ENCODE measurements around the gene ODC1.

DNA sequence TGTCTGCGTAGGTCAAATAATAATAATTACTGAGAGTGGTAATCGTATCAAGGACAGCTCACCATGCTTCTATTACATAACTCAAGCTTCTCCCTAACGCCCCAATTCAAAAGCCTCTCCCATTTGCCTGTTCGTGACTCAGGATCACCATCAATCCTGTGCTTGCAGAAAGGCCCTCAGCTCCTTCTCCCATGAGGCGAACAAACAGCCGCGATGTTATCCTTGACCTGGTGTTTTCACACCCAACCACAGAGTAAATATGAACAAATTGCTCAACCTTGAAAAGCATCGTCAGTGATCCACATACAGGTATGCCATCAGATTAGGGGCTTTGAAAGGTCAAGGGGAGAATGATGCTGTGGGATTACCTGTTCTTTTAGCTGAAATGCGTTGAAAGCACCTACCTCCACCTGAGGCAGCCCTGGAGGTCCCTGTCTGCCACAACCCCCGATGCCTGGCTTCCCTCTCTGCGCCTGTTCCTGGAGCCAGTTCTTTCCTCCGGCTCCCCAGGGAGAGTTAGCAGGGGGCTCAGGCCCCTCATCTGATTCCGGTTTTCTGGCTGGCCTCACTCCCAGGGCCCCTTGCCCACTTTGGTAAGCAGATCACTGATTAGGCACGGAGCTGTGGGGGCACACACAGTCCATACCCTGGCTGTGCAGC, 39.1 kb upstream of the ODC1 start:
- TF ChIP-seq, protein P1, sequence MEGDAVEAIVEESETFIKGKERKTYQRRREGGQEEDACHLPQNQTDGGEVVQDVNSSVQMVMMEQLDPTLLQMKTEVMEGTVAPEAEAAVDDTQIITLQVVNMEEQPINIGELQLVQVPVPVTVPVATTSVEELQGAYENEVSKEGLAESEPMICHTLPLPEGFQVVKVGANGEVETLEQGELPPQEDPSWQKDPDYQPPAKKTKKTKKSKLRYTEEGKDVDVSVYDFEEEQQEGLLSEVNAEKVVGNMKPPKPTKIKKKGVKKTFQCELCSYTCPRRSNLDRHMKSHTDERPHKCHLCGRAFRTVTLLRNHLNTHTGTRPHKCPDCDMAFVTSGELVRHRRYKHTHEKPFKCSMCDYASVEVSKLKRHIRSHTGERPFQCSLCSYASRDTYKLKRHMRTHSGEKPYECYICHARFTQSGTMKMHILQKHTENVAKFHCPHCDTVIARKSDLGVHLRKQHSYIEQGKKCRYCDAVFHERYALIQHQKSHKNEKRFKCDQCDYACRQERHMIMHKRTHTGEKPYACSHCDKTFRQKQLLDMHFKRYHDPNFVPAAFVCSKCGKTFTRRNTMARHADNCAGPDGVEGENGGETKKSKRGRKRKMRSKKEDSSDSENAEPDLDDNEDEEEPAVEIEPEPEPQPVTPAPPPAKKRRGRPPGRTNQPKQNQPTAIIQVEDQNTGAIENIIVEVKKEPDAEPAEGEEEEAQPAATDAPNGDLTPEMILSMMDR (IDR thresholded peaks at IDR 0.05), result no peak
- TF ChIP-seq POLR2A (IDR thresholded peaks at IDR 0.05), result no peak
